ENCODE measurements around the gene DOK7.

- no peak for TF ChIP-seq TAF1 (IDR thresholded peaks at IDR 0.05; ENCODE audit: borderline replicate concordance, insufficient read depth, low read length)
- TF ChIP-seq POLR2AphosphoS5 (IDR thresholded peaks at IDR 0.05; ENCODE audit: low read depth, low read length), result no peak
Measured at GRCh38 chr4:3424522-3425095, 38.5 kb upstream of the DOK7 start.
